Measurements from ENCODE around the gene RGS17. TPM values are rescaled to one million over a fixed set of nuclear protein-coding genes. Genes with fewer than 3 reads are reported as not detected.

RGS17 gene
- total RNA-seq, 1 donor from 2014 or later: 8.0 TPM

DNA sequence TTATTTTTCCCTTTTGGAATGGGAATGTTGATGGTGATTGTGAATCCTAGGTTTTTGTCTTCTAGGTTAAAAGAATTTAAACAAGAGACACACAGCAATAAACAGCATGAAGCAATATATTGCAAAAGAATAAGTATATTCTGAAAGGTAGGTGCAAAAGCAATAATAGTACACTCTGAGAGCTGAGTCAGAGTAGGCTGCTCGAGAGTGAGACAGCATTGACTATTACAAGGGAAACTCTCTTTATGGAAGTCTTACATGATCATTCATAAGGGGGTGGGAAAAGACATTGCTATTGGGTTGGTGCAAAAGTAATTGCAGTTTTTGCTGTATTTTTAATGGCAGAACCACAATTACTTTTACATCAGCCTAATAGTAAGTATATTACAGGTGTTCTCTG lies 173.3 kb downstream of the RGS17 start:
- DNase-seq (ENCODE audit: low read depth): no peak

More for the DNA sequence above, 173.3 kb downstream of the RGS17 start:
- H3K4me3 ChIP-seq (ENCODE audit: low read depth, low read length): no peak overlapping the region
- TF ChIP-seq, protein P1, sequence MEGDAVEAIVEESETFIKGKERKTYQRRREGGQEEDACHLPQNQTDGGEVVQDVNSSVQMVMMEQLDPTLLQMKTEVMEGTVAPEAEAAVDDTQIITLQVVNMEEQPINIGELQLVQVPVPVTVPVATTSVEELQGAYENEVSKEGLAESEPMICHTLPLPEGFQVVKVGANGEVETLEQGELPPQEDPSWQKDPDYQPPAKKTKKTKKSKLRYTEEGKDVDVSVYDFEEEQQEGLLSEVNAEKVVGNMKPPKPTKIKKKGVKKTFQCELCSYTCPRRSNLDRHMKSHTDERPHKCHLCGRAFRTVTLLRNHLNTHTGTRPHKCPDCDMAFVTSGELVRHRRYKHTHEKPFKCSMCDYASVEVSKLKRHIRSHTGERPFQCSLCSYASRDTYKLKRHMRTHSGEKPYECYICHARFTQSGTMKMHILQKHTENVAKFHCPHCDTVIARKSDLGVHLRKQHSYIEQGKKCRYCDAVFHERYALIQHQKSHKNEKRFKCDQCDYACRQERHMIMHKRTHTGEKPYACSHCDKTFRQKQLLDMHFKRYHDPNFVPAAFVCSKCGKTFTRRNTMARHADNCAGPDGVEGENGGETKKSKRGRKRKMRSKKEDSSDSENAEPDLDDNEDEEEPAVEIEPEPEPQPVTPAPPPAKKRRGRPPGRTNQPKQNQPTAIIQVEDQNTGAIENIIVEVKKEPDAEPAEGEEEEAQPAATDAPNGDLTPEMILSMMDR (conservative IDR thresholded peaks at IDR 0.05; ENCODE audit: low read depth, low read length): no peak

Other genes starting within 250 kb of the RGS17 start
- gene FBXO5, start 148.2 kb downstream of the RGS17 start, total RNA-seq: 30.8 and 46.1 TPM in 2 replicates
- gene MTRF1L, start 128.6 kb downstream of the RGS17 start, total RNA-seq: 18.4 and 19.0 TPM in 2 replicates